ENCODE data around the gene ENO3.
A peak's percentile ranks its signal among the peaks of the same experiment; 100 is the strongest.

ENO3 gene

GRCh38 chr17:4967539-4968485, 16.9 kb downstream of the ENO3 start, which contains the start of gene SPAG7:
TSS of gene SPAG7 (minus strand) at chr17:4967817. CDS start at chr17:4967804, 13 bp downstream.
- no peaks in the 10 kb centered on the region for H3K27me3 ChIP-seq (ENCODE audit: control insufficient read depth, insufficient read depth, low read length)
- H3K79me2 ChIP-seq: peaks cover 2% of the 10 kb centered on the region
- H3K9me3 ChIP-seq (ENCODE audit: control insufficient read depth, low read length): no peaks in the 10 kb centered on the region
- peak within 1 kb of the TSS; percentile 87 for H3K9ac ChIP-seq
- TF ChIP-seq CTCF (IDR thresholded peaks at IDR 0.05): peak; percentile 15
- H3K36me3 ChIP-seq (ENCODE audit: control insufficient read depth, insufficient read depth, low read length): no peaks in the 10 kb centered on the region
- peak within 1 kb of the TSS; percentile 99 for H3K4me2 ChIP-seq (ENCODE audit: low read length)
- peak within 1 kb of the TSS; percentile 99 for H3K27ac ChIP-seq
- H2AFZ ChIP-seq: peak within 1 kb of the TSS; percentile 97
- H3K4me1 ChIP-seq: peaks cover 10% of the 10 kb centered on the region
- peak within 1 kb of the TSS; percentile 92 for H3K4me3 ChIP-seq (ENCODE audit: low read depth, low read length)

GRCh38 chr17:4968486-4969046, 17.6 kb downstream of the ENO3 start:
- Histone ChIP-seq H3K27ac (peak overlapping the region; percentile 99), H3K27me3 (ENCODE audit: control insufficient read depth, insufficient read depth, low read length) (no peaks in the 10 kb centered on the region), H3K9me3 (ENCODE audit: control insufficient read depth, low read length) (no peaks in the 10 kb centered on the region), H2AFZ (peak overlapping the region; percentile 97), H3K4me3 (ENCODE audit: low read depth, low read length) (peak overlapping the region; percentile 92), H3K79me2 (peaks cover 2% of the 10 kb centered on the region), H3K9ac (no peak overlapping the region), H3K4me2 (ENCODE audit: low read length) (peak overlapping the region; percentile 99), H3K36me3 (ENCODE audit: control insufficient read depth, insufficient read depth, low read length) (no peaks in the 10 kb centered on the region), H3K4me1 (peaks cover 10% of the 10 kb centered on the region)
- no peak for TF ChIP-seq CTCF (IDR thresholded peaks at IDR 0.05)

GRCh38 chr17:4969047-4969550, 18.2 kb downstream of the ENO3 start:
- H3K36me3 ChIP-seq (ENCODE audit: control insufficient read depth, insufficient read depth, low read length): no peaks in the 10 kb centered on the region

GRCh38 chr17:4969551-4970173, 18.7 kb downstream of the ENO3 start:
- H3K4me2 ChIP-seq (ENCODE audit: low read length): no peak overlapping the region
- peaks cover 10% of the 10 kb centered on the region for H3K4me1 ChIP-seq
- no peaks in the 10 kb centered on the region for H3K36me3 ChIP-seq (ENCODE audit: control insufficient read depth, insufficient read depth, low read length)
- no peaks in the 10 kb centered on the region for H3K9me3 ChIP-seq (ENCODE audit: control insufficient read depth, low read length)
- H3K9ac ChIP-seq: no peak overlapping the region
- TF ChIP-seq CTCF (IDR thresholded peaks at IDR 0.05): no peak
- peaks cover 2% of the 10 kb centered on the region for H3K79me2 ChIP-seq
- no peaks in the 10 kb centered on the region for H3K27me3 ChIP-seq (ENCODE audit: control insufficient read depth, insufficient read depth, low read length)
- H3K27ac ChIP-seq: no peak overlapping the region
- H3K4me3 ChIP-seq (ENCODE audit: low read depth, low read length): no peak overlapping the region
- H2AFZ ChIP-seq: no peak overlapping the region

More at GRCh38 chr17:4969047-4969550, 18.2 kb downstream of the ENO3 start:
- H3K79me2 ChIP-seq: peaks cover 2% of the 10 kb centered on the region
- H3K9ac ChIP-seq: no peak overlapping the region
- H3K4me3 ChIP-seq (ENCODE audit: low read depth, low read length): peak overlapping the region; percentile 92
- H3K27me3 ChIP-seq (ENCODE audit: control insufficient read depth, insufficient read depth, low read length): no peaks in the 10 kb centered on the region
- no peak overlapping the region for H2AFZ ChIP-seq
- no peaks in the 10 kb centered on the region for H3K9me3 ChIP-seq (ENCODE audit: control insufficient read depth, low read length)
- peak overlapping the region; percentile 99 for H3K27ac ChIP-seq
- H3K4me2 ChIP-seq (ENCODE audit: low read length): peak overlapping the region; percentile 99
- no peak for TF ChIP-seq CTCF (IDR thresholded peaks at IDR 0.05)
- peaks cover 10% of the 10 kb centered on the region for H3K4me1 ChIP-seq
